ENCODE measurements around the gene CEACAM21.

DNA sequence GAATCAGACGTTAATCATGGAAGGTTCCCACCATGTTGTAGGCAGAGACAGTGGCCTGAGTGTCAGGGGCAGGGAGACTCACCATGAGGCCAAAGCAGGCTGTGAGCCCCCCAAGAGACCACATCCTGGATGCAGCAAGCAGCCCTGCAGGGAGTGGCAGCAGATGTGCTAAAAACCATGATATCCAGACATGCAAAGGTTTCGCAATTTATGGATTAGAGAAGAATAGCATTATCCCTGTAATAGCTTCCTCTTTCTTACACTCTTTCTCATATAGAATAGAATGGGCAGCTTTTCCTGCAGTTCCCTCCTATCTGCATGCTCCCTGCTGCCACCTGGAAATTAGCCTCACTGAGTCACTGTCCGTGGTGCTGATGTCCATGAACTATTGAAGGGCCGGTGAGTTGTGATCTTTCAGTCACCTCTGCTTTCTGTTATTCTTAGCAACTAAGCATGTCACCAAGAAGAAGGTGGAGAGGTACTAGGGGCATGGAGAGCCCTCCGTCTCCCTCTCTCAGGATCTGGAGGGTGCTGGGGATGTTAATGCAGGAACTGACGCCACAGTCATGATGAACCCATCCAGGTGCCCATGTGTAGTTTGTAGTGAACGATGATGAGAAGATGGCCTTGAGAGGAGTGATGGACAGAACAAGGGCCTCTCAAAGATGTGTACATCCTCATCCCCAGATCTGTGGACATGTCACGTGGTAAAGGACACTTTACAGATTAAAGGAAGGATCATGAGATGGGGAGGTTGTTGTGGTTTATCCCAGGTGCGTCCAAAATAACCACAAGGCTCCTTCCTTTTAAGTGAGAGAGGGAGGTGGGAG, 41.0 kb downstream of the CEACAM21 start:
- TF ChIP-seq, protein P1, sequence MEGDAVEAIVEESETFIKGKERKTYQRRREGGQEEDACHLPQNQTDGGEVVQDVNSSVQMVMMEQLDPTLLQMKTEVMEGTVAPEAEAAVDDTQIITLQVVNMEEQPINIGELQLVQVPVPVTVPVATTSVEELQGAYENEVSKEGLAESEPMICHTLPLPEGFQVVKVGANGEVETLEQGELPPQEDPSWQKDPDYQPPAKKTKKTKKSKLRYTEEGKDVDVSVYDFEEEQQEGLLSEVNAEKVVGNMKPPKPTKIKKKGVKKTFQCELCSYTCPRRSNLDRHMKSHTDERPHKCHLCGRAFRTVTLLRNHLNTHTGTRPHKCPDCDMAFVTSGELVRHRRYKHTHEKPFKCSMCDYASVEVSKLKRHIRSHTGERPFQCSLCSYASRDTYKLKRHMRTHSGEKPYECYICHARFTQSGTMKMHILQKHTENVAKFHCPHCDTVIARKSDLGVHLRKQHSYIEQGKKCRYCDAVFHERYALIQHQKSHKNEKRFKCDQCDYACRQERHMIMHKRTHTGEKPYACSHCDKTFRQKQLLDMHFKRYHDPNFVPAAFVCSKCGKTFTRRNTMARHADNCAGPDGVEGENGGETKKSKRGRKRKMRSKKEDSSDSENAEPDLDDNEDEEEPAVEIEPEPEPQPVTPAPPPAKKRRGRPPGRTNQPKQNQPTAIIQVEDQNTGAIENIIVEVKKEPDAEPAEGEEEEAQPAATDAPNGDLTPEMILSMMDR (IDR thresholded peaks at IDR 0.05) = no peak
- no peak for TF ChIP-seq POLR2A (IDR thresholded peaks at IDR 0.05)
